Pons (tissue), 1 donor: Measurements from ENCODE around the gene SETD1A.
A peak's percentile ranks its signal among the peaks of the same experiment; 100 is the strongest.

Experiments
- DNase-seq: peaks from one replicate; pipeline ENCODE4 v3.0.0-alpha.2; 2016; ENCODE audit warnings: low spot score

The SETD1A gene

GRCh38 chr16:31022544-31023251, 65.1 kb downstream of the SETD1A start:
- no peak for DNase-seq

DNA sequence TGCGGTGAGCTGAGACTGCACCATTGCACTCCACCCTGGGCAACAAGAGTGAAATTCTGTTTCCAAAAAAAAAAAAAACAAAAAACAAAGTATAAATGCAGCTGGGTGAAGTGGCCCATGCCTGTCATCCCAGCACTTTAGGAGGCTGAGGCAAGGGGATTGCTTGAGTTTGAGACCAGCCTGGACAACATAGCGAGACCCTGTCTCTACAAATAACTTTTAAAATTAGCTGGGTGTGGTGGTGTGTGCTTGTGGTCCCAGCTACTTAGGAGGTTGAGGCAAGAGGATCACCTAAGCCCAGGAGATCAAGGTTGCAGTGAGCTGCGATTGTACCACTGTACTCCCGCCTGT, 65.7 kb downstream of the SETD1A start:
- no peak for DNase-seq

- no peak for DNase-seq
These were observed 66.2 kb downstream of the SETD1A start for GRCh38 chr16:31023627-31024226.

DNA sequence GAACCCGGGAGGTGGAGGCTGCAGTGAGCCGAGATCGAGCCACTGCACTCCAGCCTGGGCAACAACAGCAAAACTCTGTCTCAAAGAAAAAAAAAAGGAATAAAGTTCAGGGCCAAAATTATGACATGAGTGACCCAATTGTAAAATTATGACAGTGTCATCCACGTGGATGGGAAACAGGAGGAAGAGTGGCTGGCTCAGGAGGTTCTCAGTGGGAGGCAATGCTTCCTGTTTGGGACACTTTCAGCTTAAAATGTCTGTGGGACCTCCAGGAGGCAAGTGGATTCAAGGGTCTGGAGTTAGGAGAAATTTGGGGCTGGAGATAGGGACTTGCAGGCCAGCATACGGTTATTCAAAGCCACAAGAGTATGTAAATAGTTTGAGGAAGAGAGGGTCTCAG, 67.8 kb downstream of the SETD1A start:
- DNase-seq = no peak

GRCh38 chr16:31029272-31029671, 71.7 kb downstream of the SETD1A start:
- no peak for DNase-seq

DNA sequence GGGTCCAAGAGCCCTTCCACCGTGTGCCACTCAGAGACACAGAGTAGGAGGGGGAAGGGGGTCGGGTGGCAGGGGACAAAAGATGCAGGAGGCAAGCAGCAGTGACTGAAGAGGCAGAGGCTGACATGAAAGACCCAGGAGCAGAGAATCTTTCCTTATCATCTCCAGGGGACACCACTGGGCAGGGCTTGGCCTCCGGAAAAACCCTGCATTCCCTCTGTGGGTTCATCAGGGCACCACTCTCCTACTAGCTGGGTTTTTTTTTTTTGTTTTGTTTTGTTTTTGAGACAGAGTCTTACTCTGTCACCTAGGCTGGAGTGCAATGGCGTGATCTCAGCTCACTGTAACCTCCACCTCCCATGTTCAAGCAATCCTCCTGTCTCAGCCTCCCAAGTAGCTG, 73.7 kb downstream of the SETD1A start:
- DNase-seq = no peak

DNA sequence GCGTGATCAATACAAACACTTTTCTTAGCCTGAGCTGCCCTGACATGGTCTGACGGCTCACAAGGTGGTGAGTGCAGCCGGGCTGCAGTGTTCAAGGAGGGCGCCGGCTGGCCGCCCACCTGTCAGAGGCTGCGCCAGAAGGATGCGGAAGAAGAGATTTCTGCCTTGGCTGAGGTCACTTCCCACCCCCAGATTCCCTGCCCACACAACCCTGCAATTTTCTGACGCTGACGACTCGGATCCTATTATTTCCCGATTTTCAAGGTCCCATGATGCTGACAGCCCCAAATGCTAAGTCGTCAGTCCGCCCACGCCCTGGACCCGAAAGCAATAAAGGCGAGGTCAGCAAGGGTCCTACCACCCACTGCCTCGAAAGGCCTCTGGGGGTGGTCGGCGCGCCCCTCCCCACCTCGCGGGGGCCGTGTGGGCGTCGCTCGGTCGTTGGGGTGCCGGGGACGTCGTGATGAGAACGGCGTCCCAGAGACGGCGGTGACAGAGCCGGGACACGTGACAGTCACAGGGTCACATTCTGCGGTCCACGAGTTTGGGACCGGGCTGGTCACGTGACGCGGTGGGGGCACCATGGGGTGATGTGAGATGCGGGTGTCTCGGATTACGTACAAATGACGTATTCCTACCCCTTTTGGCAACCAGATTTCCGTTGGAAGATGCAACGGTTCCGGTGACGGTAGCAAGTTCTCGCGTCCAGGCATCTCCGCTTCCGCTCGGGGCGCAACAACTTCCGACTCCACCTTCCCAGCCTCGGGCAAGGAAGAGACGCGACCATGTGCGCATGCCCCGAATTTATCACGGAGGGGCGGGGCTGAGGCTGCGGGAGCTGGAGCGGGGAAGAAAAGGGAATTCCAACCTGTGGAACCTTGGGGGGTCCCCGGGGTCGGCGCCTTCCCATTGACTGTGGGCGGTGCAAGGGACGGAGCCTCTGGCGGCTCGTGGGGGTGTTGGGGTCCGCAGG, 75.5 kb downstream of the SETD1A start, which contains the start of gene STX4:
STX4 (plus strand) TSS at position 823 of the 973 bp plus-strand sequence. CDS start 248 bp downstream, outside the sequence.
- peak; percentile 99 for DNase-seq

DNA sequence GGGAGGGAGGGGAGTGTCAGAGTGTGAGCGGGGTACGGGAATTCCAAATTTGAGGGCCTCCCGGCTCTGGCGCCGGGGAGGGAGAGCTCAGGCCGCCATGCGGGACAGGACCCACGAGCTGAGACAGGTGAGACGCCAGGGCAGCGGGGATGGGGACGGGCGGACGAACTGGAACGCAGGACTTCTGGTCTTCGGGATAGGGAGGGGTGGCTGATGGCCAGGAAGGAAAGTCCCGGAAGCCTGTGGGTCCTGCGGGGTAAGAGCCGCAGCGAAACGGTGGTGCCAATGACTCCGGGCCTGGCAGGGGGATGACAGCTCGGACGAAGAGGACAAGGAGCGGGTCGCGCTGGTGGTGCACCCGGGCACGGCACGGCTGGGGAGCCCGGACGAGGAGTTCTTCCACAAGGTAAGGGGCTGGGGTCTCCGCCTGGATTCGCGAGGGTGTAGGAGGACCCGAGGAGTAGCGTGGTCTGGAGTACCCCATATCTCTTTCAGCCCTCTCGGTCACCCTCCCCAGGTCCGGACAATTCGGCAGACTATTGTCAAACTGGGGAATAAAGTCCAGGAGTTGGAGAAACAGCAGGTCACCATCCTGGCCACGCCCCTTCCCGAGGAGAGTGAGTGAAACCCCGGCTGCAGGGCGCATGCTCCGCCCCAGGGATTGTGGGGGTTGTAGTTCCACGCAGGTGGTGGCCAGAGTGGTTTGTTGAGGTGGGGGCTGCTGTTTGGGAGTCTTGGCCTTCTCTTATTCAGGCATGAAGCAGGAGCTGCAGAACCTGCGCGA, 76.3 kb downstream of the SETD1A start:
- DNase-seq = peak; percentile 95
